Liver (tissue), 9 donors: ENCODE measurements around the gene SLC6A18. TPM values are rescaled to one million over a fixed set of nuclear protein-coding genes. Genes with fewer than 3 reads are reported as not detected.

Experiments used
- DNase-seq: peaks from one replicate; pipeline ENCODE4 v3.0.0-alpha.2; 2017; ENCODE audit warnings: low spot score
- H3K27ac ChIP-seq, 2 donors: one replicate each; pipeline ENCODE4 v1.7.0; 2013; ENCODE audit warnings: inconsistent platforms in 2 of 2, low read length in 2 of 2, control low read depth in 1 of 2, low read depth in 1 of 2, mild to moderate bottlenecking in 1 of 2
- H3K27me3 ChIP-seq, 4 donors: one replicate each; pipeline versions ENCODE4 v1.6.1 to v1.7.0; 2013; ENCODE audit warnings: low read length in 3 of 4, inconsistent platforms in 1 of 4, mild to moderate bottlenecking in 1 of 4, moderate library complexity in 1 of 4; ENCODE audit not compliant: control insufficient read depth in 4 of 4, insufficient read depth in 4 of 4
- H3K36me3 ChIP-seq, 4 donors: one replicate each; pipeline versions ENCODE4 v1.6.1 to v1.7.0; 2013; ENCODE audit warnings: low read length in 3 of 4, mild to moderate bottlenecking in 3 of 4, low read depth in 1 of 4, moderate library complexity in 1 of 4; ENCODE audit not compliant: control insufficient read depth in 4 of 4, insufficient read depth in 3 of 4
- H3K4me1 ChIP-seq, 4 donors: one replicate each; pipeline versions ENCODE4 v1.6.1 to v1.7.0; 2013; ENCODE audit warnings: low read length in 3 of 4, mild to moderate bottlenecking in 3 of 4, moderate library complexity in 1 of 4; ENCODE audit not compliant: control insufficient read depth in 4 of 4, insufficient read depth in 4 of 4
- H3K4me3 ChIP-seq, 3 donors: one replicate each; pipeline versions ENCODE4 v1.6.1 to v1.7.0; 2013; ENCODE audit warnings: low read length in 3 of 3, control low read depth in 1 of 3, low read depth in 1 of 3, mild to moderate bottlenecking in 1 of 3
- H3K9ac ChIP-seq, 2 donors: one replicate each; pipeline ENCODE4 v1.7.0; 2013; ENCODE audit warnings: low read length in 2 of 2, mild to moderate bottlenecking in 2 of 2, moderate library complexity in 2 of 2, control low read depth in 1 of 2, low read depth in 1 of 2
- H3K9me3 ChIP-seq, 4 donors: one replicate each; pipeline versions ENCODE4 v1.6.1 to v1.7.0; 2013; ENCODE audit warnings: low read length in 3 of 4; ENCODE audit not compliant: control insufficient read depth in 4 of 4
- ATF3 ChIP-seq: IDR thresholded peaks from 2 replicates; pipeline ENCODE4 v1.6.1; 2016; ENCODE audit warnings: antibody characterized with exemption
- CTCF ChIP-seq: fragments of 150-350 bp; IDR thresholded peaks from 2 replicates; pipeline ENCODE4 v1.5.1; 2017; ENCODE audit warnings: improper control_type of control experiment, low read depth, low read length; ENCODE audit not compliant: missing input control
- EGR1 ChIP-seq, 2 donors: IDR thresholded peaks; 2 replicates each; pipeline ENCODE4 v1.6.1; 2016 to 2018; ENCODE audit warnings: antibody characterized with exemption in 2 of 2, low read depth in 2 of 2
- FOXA2 ChIP-seq: IDR thresholded peaks from 2 replicates; pipeline ENCODE4 v1.6.1; 2016; ENCODE audit warnings: antibody characterized with exemption
- HNF4A ChIP-seq, 2 donors: conservative IDR thresholded peaks; 2 replicates each; pipeline ENCODE4 v1.6.1; 2016; ENCODE audit warnings: antibody characterized with exemption in 2 of 2, mild to moderate bottlenecking in 2 of 2
- HNF4G ChIP-seq: IDR thresholded peaks from 2 replicates; pipeline ENCODE4 v1.6.1; 2016; ENCODE audit warnings: antibody characterized with exemption
- JUND ChIP-seq, 2 donors: IDR thresholded peaks; 2 replicates each; pipeline ENCODE4 v1.6.1; 2016; ENCODE audit warnings: antibody characterized with exemption in 2 of 2
- NR2F2 ChIP-seq: IDR thresholded peaks from 2 replicates; pipeline ENCODE4 v1.6.1; 2016; ENCODE audit warnings: antibody characterized with exemption
- REST ChIP-seq: IDR thresholded peaks from 2 replicates; pipeline ENCODE4 v1.6.1; 2016; ENCODE audit warnings: antibody characterized with exemption, mild to moderate bottlenecking
- RXRA ChIP-seq, 2 donors: IDR thresholded peaks; 2 replicates each; pipeline ENCODE4 v1.6.1; 2017 to 2018; ENCODE audit warnings: antibody characterized with exemption in 2 of 2, mild to moderate bottlenecking in 1 of 2
- SP1 ChIP-seq: IDR thresholded peaks from 2 replicates; pipeline ENCODE4 v1.6.1; 2018; ENCODE audit warnings: antibody characterized with exemption, mild to moderate bottlenecking
- YY1 ChIP-seq: IDR thresholded peaks from 2 replicates; pipeline ENCODE4 v1.6.1; 2016; ENCODE audit warnings: antibody characterized with exemption, mild to moderate bottlenecking
- ZBTB33 ChIP-seq: IDR thresholded peaks from 2 replicates; pipeline ENCODE4 v1.6.1; 2016; ENCODE audit warnings: antibody characterized with exemption
- WGBS: extraction: QIAGEN DNeasy Blood & Tissue Kit; methylation state at CpG from one replicate; pipeline ENCODE4 v1.1.7; 2013; 5-methylcytosine and 5-hydroxymethylcytosine counted together
- polyA plus RNA-seq, 2 donors: library from polyadenylated mRNA; stranded (reverse) in 1 of 2; unstranded in 1 of 2; fragments of 200-250 nt in 1 of 2; fragments of >200 nt in 1 of 2; fragmentation: Nextera tagmentation in 1 of 2; extraction: Ambion mirVana in 1 of 2; gene quantifications; one replicate each; pipeline versions ENCODE4 v1.2.1 to v1.2.3, GENCODE V29; 2013 to 2015
- total RNA-seq, 2 donors: library from RNA; depleted of rRNA; stranded (reverse); fragments of >200 nt; gene quantifications; one replicate each; pipeline ENCODE4 v1.2.3, GENCODE V29; 2014
- donor health status: healthy.
- donor health status: healthy.
- donor health status: healthy.
- donor health status: healthy.
- donor health status: healthy.

Gene SLC6A18
- total and polyA plus RNA-seq, 4 donors, result not detected

GRCh38 chr5:1182633-1183423 is 42.4 kb upstream of the SLC6A18 start (continued):
- no peak for TF ChIP-seq ATF3
- no peak for TF ChIP-seq FOXA2
- peak; percentile 76 to 81 for TF ChIP-seq HNF4A (conservative IDR thresholded peaks at IDR 0.05)
- TF ChIP-seq NR2F2, result peak; percentile 35
- TF ChIP-seq RXRA (IDR thresholded peaks at IDR 0.05), result peak; percentile 81 to 89
- peak; percentile 77 for TF ChIP-seq YY1
- TF ChIP-seq REST, result peak; percentile 74
- no peak for TF ChIP-seq JUND (IDR thresholded peaks at IDR 0.05)

GRCh38 chr5:1183424-1184162 is 41.6 kb upstream of the SLC6A18 start:
- Histone ChIP-seq H3K36me3 (no peaks in the 10 kb centered on the region), H3K27ac (peak overlapping the region; percentile 66 to 75), H3K9ac (no peak overlapping the region), H3K4me3 (no peak overlapping the region), H3K27me3 (no peaks in the 10 kb centered on the region), H3K4me1 (peaks cover 34 to 59% (median 52%) of the 10 kb centered on the region in 4 donors), H3K9me3 (no peaks in the 10 kb centered on the region)
- no peak for DNase-seq
- 70% methylated on average over 18 of the region's 18 CpGs for WGBS
- TF ChIP-seq EGR1 (IDR thresholded peaks at IDR 0.05; ENCODE audit: low read depth in 2 of 2) (no peak), CTCF (no peak), FOXA2 (no peak), YY1 (no peak), HNF4A (conservative IDR thresholded peaks at IDR 0.05) (no peak), JUND (IDR thresholded peaks at IDR 0.05) (no peak), HNF4G (no peak), SP1 (no peak), RXRA (IDR thresholded peaks at IDR 0.05) (no peak), NR2F2 (no peak)

- 89% methylated on average over 8 of the region's 8 CpGs for WGBS
- Histone ChIP-seq H3K4me3 (no peak overlapping the region), H3K27ac (no peak overlapping the region), H3K27me3 (no peaks in the 10 kb centered on the region), H3K9me3 (no peaks in the 10 kb centered on the region), H3K4me1 (peaks cover 34 to 59% (median 52%) of the 10 kb centered on the region in 4 donors), H3K36me3 (no peaks in the 10 kb centered on the region), H3K9ac (no peak overlapping the region)
- no peak for DNase-seq
- TF ChIP-seq EGR1 (IDR thresholded peaks at IDR 0.05; ENCODE audit: low read depth in 2 of 2) (no peak), CTCF (no peak), RXRA (IDR thresholded peaks at IDR 0.05) (no peak), FOXA2 (no peak), ZBTB33 (no peak), HNF4A (conservative IDR thresholded peaks at IDR 0.05) (no peak), REST (no peak)
These were observed 41.1 kb upstream of the SLC6A18 start for GRCh38 chr5:1184163-1184470.
